KOPT-K1 (cell line): ENCODE measurements around the gene ARGLU1.

ENCODE experiments used
- H3K27ac ChIP-seq: fragments of 200-600 bp; sonication (generic); 2 replicates; pipeline ENCODE4 v1.5.1; 2016; ENCODE audit warnings: antibody characterized with exemption, mild to moderate bottlenecking, low read depth, low read length; ENCODE audit not compliant: poor library complexity, severe bottlenecking
- H3K36me3 ChIP-seq: fragments of 200-600 bp; sonication (generic); 2 replicates; pipeline ENCODE4 v1.5.1; 2017; ENCODE audit warnings: antibody characterized with exemption, mild to moderate bottlenecking, low read length, moderate library complexity; ENCODE audit not compliant: insufficient read depth
- H3K9me3 ChIP-seq: fragments of 200-600 bp; sonication (generic); 2 replicates; pipeline ENCODE4 v1.5.1; 2017; ENCODE audit warnings: antibody characterized with exemption, low read length, mild to moderate bottlenecking; ENCODE audit not compliant: insufficient read depth, poor library complexity, severe bottlenecking

Gene ARGLU1

GRCh38 chr13:106494936-106495335, 73.0 kb downstream of the ARGLU1 start:
- H3K36me3 ChIP-seq: no peaks in the 10 kb centered on the region
- no peaks in the 10 kb centered on the region for H3K9me3 ChIP-seq
- H3K27ac ChIP-seq: no peak overlapping the region

- H3K36me3 ChIP-seq: no peaks in the 10 kb centered on the region
- no peak overlapping the region for H3K27ac ChIP-seq
- no peaks in the 10 kb centered on the region for H3K9me3 ChIP-seq
These were observed 73.4 kb downstream of the ARGLU1 start for GRCh38 chr13:106494506-106494905.

DNA sequence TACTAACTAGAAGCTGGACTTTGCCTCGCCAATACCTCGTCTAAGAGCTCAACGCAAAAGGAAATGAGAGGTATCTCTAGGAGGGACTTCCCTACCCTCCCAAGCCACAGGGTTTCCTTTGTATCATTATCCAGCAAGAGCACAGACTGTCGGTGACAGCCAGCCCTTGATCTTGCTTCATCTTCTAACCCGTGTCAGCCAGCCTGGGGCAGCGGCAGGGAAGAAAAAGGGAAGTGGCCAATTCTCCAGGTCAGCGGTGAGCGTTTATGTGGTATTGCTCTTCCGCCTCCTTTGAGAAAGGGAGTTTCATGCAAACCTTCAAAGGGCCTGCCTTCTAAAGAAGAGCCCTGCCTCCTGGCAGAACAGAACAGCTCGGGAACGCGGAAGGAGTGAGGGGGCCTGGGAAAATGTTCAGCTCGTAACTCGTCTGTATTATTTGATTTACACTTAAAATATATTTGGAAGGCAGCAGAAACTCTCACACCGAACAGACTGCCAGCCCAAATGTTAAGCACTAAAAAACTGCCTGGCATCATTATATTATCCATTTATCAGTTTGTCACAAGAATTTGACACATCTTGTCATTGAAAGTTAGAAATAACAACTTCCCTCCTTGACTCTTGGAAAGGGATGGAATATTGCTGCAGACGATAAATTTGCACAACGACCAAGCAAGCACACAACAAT, 74.3 kb downstream of the ARGLU1 start:
- Histone ChIP-seq H3K36me3 (no peaks in the 10 kb centered on the region), H3K9me3 (no peaks in the 10 kb centered on the region), H3K27ac (no peak overlapping the region)

DNA sequence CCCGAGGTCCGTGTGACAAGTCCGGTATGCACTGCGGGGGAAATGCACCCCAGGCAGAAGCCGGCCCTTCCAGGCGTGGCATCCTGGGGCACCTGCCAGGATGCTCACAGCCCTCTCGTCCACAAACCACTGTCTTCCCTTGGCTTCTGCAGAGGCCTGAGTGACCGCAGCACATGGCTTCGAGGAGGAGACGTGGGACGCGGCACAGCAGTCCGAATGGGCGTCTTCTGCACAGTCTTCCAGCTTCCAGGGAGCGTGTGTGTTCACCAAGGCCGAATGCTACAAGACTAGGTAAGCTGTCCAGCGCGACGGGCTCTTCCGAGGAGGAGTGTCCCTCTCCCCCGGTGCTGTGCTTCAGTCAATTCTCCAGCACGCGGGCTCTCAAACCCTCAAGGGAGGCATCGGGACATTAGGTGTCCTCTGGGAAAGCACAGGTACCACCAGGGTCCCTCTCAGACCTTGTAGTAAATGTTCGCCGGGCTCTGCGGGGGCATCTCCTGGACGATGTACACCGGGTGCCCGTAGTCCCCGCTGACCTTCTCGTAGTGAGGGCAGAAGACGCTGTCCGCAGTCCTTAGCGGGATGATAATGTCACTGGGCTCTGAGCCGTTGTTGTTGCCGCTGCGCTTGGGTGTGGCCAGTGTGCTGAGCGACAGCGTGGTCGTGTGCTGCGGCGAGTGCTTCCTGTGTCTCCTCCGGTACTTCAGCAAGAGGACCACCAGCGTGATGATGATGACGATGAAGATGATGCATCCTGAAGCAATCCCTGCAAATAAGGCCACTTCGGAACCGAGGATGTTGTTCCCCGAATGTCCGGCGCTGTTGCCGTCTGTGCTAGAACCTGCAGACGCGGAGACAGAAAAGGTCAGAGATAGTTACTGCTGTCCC, 75.1 kb downstream of the ARGLU1 start:
- H3K27ac ChIP-seq: no peak overlapping the region
- H3K36me3 ChIP-seq: no peaks in the 10 kb centered on the region
- H3K9me3 ChIP-seq: no peaks in the 10 kb centered on the region

DNA sequence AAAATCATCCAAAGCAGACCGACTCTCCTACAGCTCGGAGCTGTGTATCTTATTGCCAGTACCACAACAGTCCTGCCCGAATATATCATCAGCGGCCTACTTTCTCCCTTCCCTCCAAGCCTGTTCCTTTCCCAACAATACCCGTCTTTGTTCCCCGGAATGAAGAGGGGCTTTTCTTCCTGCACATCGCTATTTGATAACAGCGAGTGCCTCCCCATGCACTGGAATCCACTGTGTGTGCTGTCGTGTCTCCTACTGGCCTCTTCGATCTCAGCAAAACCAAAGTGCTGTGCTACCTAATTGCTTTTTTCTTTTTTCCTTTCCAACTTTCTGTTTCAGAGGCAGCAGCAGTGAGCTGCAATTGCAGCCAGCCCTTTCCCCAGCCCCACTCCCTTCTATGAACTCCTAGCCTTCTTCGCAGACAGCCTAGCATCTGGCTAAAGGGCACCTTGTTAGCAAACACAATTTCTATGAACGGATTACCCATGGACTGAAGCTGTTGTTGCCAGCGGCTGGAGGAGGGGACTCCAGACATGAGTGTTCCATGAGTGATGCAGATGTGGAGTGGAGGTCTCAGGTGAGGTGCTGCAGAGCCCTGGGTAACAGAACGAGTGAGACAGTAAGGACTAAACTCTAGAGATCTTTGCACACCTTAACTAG, 75.9 kb downstream of the ARGLU1 start:
- H3K27ac ChIP-seq: no peak overlapping the region
- no peaks in the 10 kb centered on the region for H3K9me3 ChIP-seq
- no peaks in the 10 kb centered on the region for H3K36me3 ChIP-seq
